HK-2 (cell line): Measurements from ENCODE around the gene SHISA4.
"Not testable (repeated sequence)": the region's sequence is repeated elsewhere in the genome, so short reads cannot be mapped to it uniquely, and the experiment has no call there.

Source experiments
- DNase-seq: peaks from one replicate; pipeline ENCODE4 v3.0.0-alpha.2; 2018; ENCODE audit not compliant: unreplicated experiment

SHISA4 gene

DNA sequence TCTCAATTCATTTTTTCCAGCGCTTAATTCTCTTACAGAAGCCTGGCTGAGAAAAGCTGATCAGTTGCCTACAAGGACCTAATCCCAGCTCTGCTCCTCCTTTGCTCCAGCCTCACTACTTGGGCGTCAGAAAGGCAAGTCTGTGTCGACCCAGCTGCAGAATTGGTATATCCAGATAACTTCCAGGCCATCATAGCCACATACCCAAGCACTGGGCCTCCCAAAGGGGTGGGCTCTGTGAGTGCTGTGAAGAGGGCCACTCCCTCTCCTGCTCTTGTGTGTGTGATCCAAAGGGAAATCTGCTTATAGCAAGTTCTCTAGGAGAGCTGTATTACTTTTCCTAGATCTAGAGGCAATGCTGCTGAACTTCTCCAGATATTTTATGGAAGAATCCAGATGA is 39.6 kb downstream of the SHISA4 start:
- DNase-seq, result no peak

GRCh38 chr1:201930137-201930536 is 41.4 kb downstream of the SHISA4 start:
- no peak for DNase-seq

GRCh38 chr1:201930803-201931202 is 42.1 kb downstream of the SHISA4 start:
- no peak for DNase-seq

DNA sequence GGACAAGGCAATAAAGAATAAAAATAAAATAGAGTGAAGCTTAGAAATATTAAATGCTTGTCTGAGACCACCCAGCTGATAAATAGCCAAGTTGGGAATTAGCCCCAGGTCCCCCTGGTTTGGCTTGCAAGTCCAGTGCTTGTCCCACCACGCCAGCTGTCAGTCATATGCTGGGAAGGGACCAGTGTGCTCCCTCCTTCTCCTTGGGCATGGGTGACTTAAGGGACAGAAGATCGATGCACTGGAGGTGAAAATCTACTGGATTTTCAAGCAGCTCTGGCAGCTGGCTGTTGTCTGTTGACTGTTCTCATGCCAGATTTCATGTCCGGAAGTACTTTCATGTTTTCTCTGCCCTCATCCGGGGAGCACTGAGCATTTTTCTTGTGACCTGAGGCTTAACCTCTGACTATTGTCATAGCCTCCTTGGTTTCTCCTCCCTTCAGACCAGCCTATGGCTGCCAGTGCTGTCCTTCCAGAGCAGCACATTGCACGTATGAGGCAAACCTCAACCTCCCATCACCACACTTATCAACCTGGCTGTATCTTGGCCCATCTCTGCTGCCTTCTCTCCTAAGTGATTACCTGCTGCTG is 45.2 kb downstream of the SHISA4 start:
- no peak for DNase-seq

DNA sequence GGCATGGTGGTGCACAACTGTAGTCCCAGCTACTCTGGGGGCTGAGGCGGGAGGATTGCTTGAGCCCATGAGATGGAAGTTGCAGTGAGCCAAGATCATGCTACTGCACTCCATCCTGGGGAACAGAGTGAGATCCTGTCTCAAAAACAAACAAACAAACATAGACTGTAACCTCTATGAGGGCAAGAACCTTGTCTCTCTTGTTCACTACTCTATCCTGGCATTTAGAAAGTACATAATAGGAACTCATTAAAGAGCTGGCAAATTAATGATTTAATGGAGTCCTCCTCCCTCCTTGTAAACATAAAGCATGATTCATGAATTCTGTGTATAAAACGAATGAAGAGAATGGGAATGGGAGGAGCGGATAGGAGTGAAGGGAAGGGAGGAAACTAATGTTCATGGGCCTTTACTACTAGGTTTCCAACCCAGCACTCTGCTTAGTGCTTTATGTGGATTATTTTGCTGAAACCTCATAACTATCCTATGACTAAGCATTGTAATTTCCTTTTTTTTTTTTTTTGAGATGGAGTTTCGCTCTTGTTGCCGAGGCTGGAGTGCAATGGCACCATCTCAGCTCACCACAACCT is 49.0 kb downstream of the SHISA4 start:
- no peak for DNase-seq

GRCh38 chr1:201938440-201939035 is 49.8 kb downstream of the SHISA4 start:
- DNase-seq, result no peak

GRCh38 chr1:201939148-201939547 is 50.5 kb downstream of the SHISA4 start:
- no peak for DNase-seq

DNA sequence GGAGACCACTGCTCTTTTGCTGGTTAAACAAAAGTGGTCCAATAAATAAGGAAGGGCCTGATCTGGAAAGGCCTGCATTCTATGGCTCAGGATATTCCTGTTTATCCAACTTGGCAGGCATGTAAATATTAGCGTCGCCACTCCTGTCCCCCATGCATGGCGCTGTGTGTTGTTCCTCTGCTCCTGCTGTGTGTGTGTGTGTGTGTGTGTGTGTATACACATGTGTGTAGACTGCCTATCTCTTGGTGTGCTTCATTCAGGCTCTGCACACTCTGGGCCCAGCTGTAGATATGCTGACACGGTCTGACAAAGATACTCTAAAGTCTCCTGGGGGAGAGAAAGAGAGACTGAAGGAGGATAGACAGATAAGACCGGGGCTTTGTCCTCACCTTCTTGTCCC is 50.9 kb downstream of the SHISA4 start:
- no peak for DNase-seq

DNA sequence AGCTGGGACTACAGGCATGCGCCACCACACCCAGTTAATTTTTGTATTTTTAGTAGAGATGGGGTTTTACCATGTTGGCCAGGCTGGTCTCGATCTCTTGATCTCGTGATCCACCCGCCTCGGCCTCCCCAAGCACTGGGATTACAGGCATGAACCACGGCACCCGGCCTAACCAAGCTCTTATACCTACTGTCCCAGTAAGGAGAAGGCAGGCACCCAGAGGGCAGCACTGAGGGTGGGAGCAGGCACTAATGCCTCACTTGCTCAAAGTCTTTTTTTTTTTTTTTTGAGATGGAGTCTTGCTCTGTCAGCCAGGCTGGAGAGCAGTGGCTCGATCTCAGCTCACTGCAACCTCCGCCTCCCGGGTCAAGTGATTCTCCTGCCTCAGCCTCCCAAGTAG is 51.6 kb downstream of the SHISA4 start:
- DNase-seq, result not testable (repeated sequence)

DNA sequence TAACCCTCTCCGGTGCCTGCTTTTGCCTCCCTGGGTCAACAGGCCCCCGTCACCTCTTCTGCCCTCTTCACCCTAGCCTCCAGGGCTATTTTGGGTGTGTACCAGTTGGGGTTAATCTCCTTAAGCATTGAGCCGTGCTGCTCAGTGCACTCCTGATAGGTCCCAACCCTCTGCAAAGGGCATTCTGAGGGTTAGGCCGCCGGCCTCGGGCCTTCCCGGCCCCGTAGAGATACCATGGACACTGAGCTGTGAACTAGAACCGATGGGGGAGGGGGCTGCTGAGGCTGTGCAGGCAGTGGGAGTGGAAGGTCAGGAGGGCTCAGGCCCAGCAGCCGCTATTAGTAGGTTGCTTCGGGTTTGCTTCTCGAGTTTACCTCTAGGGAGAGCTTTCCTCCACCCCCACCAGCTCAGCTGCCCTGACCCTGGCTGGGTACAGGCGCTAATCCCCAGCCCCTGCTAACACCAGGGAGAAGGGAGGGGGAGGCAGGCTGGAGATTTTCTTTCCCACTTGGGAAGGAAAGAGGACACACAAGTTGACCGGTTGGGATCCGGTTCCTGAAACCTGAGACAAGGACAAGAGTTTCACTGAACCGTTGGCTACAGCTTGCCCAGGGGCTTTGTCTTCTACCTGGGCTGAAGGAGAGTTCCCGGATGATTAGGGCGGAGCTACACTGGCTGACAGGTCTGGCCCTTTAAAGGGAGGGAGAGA is 52.9 kb downstream of the SHISA4 start:
- no peak for DNase-seq

GRCh38 chr1:201942129-201942495 is 53.4 kb downstream of the SHISA4 start:
- no peak for DNase-seq
